Mononuclear cell (primary cell): ENCODE results near the gene GTSF1L. TPM values are rescaled to one million over a fixed set of nuclear protein-coding genes. Genes with fewer than 3 reads are reported as not detected.

Experiments
- H3K27me3 ChIP-seq: 2 replicates; pipeline ENCODE4 v1.6.0; 2011; ENCODE audit warnings: low read length, control low read depth; ENCODE audit not compliant: insufficient read depth
- H3K4me1 ChIP-seq: 2 replicates; pipeline ENCODE4 v1.5.1; 2011; ENCODE audit warnings: mild to moderate bottlenecking, low read length, control low read depth; ENCODE audit not compliant: insufficient read depth
- H3K4me3 ChIP-seq: 2 replicates; pipeline ENCODE4 v1.5.1; 2011; ENCODE audit warnings: mild to moderate bottlenecking, low read length, moderate library complexity
- H3K9me3 ChIP-seq: 2 replicates; pipeline ENCODE4 v1.5.1; 2011; ENCODE audit warnings: low read depth, mild to moderate bottlenecking, control low read depth, low read length
- total RNA-seq: library from RNA; depleted of rRNA; stranded (reverse); fragments of >200 nt; gene quantifications from one replicate; pipeline ENCODE4 v1.2.3, GENCODE V29; 2012

Gene GTSF1L
- total RNA-seq, 1 donor = not detected

GRCh38 chr20:43715044-43715443, 11.8 kb downstream of the GTSF1L start:
- H3K9me3 ChIP-seq = no peaks in the 10 kb centered on the region
- no peaks in the 10 kb centered on the region for H3K27me3 ChIP-seq
- H3K4me3 ChIP-seq = no peak overlapping the region
- no peaks in the 10 kb centered on the region for H3K4me1 ChIP-seq

- Histone ChIP-seq H3K27me3 (no peaks in the 10 kb centered on the region), H3K4me3 (no peak overlapping the region), H3K9me3 (no peaks in the 10 kb centered on the region), H3K4me1 (no peaks in the 10 kb centered on the region)
Measured at GRCh38 chr20:43711098-43711654, 15.6 kb downstream of the GTSF1L start.

DNA sequence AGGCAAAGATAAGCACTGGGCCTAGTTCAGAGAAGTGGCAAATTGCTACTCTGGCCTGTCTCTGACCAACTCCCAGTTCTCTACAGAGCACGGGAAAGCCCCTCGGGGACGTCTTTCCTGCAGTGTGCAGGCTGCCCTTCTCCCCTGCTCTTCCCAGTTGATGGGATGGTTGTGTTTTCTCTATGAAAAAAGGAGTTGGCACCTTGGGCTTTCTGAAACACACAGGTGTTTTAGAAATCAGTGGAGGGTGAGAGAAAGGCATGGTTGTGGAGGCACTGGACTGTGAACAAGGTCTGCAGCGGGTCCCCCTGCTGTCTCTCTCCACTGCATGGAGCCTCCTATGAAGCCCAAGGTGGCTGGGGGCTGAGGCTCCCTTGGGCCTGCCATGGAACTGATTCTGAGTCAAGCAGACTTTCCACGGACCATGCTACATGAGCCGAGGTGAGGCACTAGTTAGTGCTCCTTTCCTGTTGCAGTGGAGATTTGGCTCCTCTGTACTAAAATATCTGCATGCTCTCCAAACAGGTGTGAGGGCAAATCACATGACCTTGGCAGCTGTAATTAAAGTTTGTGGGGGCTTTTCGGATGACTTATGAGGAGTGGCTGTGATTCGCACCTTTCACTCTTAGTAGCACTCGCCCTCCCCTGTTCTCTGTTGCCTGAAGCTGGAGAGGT, 16.3 kb downstream of the GTSF1L start:
- Histone ChIP-seq H3K9me3 (no peaks in the 10 kb centered on the region), H3K4me3 (no peak overlapping the region), H3K27me3 (no peaks in the 10 kb centered on the region), H3K4me1 (no peaks in the 10 kb centered on the region)

GRCh38 chr20:43702502-43702901, 24.3 kb downstream of the GTSF1L start:
- H3K9me3 ChIP-seq = no peaks in the 10 kb centered on the region
- no peaks in the 10 kb centered on the region for H3K27me3 ChIP-seq
- H3K4me1 ChIP-seq = no peaks in the 10 kb centered on the region
- H3K4me3 ChIP-seq = no peak overlapping the region

- Histone ChIP-seq H3K9me3 (no peaks in the 10 kb centered on the region), H3K27me3 (no peaks in the 10 kb centered on the region), H3K4me3 (no peak overlapping the region), H3K4me1 (no peaks in the 10 kb centered on the region)
Measured at GRCh38 chr20:43700627-43701026, 26.2 kb downstream of the GTSF1L start.

GRCh38 chr20:43699941-43700565, 26.7 kb downstream of the GTSF1L start:
- Histone ChIP-seq H3K9me3 (no peaks in the 10 kb centered on the region), H3K27me3 (no peaks in the 10 kb centered on the region), H3K4me1 (no peaks in the 10 kb centered on the region), H3K4me3 (no peak overlapping the region)

- no peaks in the 10 kb centered on the region for H3K4me1 ChIP-seq
- H3K27me3 ChIP-seq = no peaks in the 10 kb centered on the region
- H3K4me3 ChIP-seq = no peak overlapping the region
- H3K9me3 ChIP-seq = no peaks in the 10 kb centered on the region
Measured at GRCh38 chr20:43695571-43695970, 31.2 kb downstream of the GTSF1L start.

DNA sequence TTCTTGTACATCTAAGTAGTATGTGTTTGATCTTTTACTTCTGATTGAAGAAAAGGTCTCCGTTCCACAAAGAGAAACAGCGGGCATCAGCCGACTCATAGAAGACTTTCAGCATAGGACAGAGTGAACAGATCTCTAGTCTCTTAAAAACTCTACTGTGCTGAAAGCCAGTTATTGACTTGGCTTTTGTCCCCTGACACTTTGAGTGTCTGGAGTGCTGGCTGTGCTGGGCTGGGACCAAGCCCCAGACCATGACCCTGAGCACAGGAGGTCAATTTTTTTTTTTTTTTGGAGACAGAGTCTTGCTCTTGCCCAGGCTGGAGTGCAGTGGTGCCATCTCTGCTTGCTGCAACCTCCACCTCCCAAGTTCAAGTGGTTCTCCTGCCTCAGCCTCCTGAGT, 32.0 kb downstream of the GTSF1L start:
- Histone ChIP-seq H3K4me3 (no peak overlapping the region), H3K4me1 (no peaks in the 10 kb centered on the region), H3K9me3 (no peaks in the 10 kb centered on the region), H3K27me3 (no peaks in the 10 kb centered on the region)

GRCh38 chr20:43691928-43692524, 34.8 kb downstream of the GTSF1L start:
- H3K9me3 ChIP-seq = no peaks in the 10 kb centered on the region
- no peaks in the 10 kb centered on the region for H3K27me3 ChIP-seq
- H3K4me3 ChIP-seq = no peak overlapping the region
- H3K4me1 ChIP-seq = no peaks in the 10 kb centered on the region

DNA sequence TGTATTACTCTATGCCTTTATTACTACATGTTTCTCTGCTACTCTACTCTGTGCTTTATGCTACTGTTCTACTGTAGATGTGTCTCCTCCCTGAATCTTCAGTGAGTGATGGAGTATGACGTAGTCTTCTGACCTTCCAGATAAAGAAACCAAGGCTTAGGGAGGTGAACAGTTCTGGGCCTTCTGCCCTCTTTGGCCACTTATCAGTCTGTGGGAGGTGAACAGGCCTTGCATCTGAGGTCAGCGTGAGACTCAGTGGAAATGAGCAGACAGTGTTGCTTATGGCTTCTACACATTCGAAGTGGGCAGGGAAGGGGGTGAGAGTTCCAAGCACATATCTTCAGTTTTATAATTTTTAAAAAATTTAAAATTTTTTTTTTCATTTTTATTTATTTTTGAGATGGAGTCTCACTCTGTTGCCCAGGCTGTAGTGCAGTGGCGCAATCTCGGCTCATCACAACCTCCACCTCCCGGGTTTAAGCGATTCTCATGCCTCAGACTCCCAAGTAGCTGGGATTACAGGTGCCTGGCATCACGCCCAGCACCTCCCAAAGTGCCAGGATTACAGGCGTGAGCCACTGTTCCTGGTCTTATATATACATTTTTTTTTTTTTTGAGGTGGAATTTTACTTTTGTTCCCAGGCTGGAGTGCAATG, 35.7 kb downstream of the GTSF1L start:
- H3K9me3 ChIP-seq = no peaks in the 10 kb centered on the region
- H3K4me1 ChIP-seq = no peaks in the 10 kb centered on the region
- no peaks in the 10 kb centered on the region for H3K27me3 ChIP-seq
- H3K4me3 ChIP-seq = no peak overlapping the region

GRCh38 chr20:43689165-43689564, 37.6 kb downstream of the GTSF1L start:
- no peak overlapping the region for H3K4me3 ChIP-seq

GRCh38 chr20:43686820-43687219, 40.0 kb downstream of the GTSF1L start:
- H3K4me1 ChIP-seq = peaks cover 7% of the 10 kb centered on the region
- no peaks in the 10 kb centered on the region for H3K9me3 ChIP-seq
- no peaks in the 10 kb centered on the region for H3K27me3 ChIP-seq
- no peak overlapping the region for H3K4me3 ChIP-seq

More at GRCh38 chr20:43689165-43689564, 37.6 kb downstream of the GTSF1L start:
- no peaks in the 10 kb centered on the region for H3K4me1 ChIP-seq
- no peaks in the 10 kb centered on the region for H3K9me3 ChIP-seq
- no peaks in the 10 kb centered on the region for H3K27me3 ChIP-seq

- Histone ChIP-seq H3K4me3 (no peak overlapping the region), H3K9me3 (no peaks in the 10 kb centered on the region), H3K27me3 (no peaks in the 10 kb centered on the region), H3K4me1 (peaks cover 14% of the 10 kb centered on the region)
Measured at GRCh38 chr20:43682446-43682845, 44.4 kb downstream of the GTSF1L start.

GRCh38 chr20:43681991-43682410, 44.8 kb downstream of the GTSF1L start:
- H3K9me3 ChIP-seq = no peaks in the 10 kb centered on the region
- peaks cover 14% of the 10 kb centered on the region for H3K4me1 ChIP-seq
- no peaks in the 10 kb centered on the region for H3K27me3 ChIP-seq
- H3K4me3 ChIP-seq = no peak overlapping the region

DNA sequence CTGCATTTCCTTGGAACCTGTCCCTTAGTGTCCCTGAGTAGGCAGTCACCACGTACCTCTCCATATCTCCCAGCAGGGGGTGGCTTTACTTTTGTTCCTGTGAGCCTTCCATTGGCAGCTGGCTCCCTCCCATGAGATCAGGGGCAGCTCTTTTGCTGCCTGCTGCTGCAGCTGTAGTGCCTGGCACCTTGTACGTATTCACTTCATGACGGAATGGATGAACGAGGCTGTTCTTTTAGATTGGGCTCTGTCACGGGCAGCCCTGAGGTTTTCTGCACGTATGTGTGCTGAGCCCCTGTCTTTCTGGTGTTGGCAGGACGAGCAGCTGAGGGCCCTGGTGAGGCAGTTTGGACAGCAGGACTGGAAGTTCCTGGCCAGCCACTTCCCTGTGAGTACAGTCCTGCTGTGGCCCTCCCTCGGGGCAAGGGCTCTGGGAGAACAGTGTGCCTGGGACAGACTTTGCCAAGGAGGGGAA, 45.3 kb downstream of the GTSF1L start:
- H3K4me1 ChIP-seq = peaks cover 14% of the 10 kb centered on the region
- no peak overlapping the region for H3K4me3 ChIP-seq
- no peaks in the 10 kb centered on the region for H3K9me3 ChIP-seq
- no peaks in the 10 kb centered on the region for H3K27me3 ChIP-seq
